Measurements from ENCODE around the gene AQP10. TPM values are rescaled to one million over a fixed set of nuclear protein-coding genes. Genes with fewer than 3 reads are reported as not detected.
"Not testable (repeated sequence)": the region's sequence is repeated elsewhere in the genome, so short reads cannot be mapped to it uniquely, and the experiment has no call there.

Gene AQP10
- total RNA-seq, 2 experiments from 2014 or later = not detected

DNA sequence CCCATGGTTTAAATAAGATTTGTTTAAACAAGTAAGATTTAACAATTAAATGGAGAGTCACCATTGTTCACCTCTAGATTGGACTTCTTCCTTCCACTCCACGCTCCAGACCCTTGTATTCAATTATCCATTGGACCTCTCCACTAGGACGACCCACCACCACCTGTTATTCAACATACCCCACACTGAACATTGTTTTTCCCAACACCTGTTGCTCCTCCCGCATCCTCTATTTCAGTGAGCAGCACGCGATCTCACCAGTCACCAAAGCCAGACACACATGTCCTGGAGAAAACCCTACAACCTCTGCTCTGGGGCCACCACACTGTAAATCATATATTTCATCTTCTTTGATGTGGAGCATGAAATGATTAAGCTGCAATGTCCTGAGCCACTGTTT is 33.1 kb downstream of the AQP10 start:
- Mint-ChIP-seq H3K27me3 (peaks cover 21% of the 10 kb centered on the region), H3K27ac (no peak overlapping the region), H3K36me3 (peaks cover 6% of the 10 kb centered on the region), H3K9me3 (no peaks in the 10 kb centered on the region), H3K4me3 (no peak overlapping the region), H3K4me1 (peaks cover 19% of the 10 kb centered on the region)
- no peak for DNase-seq
- POLR2A ChIA-PET = no interaction called here
- ATAC-seq (ENCODE audit: low read depth) = no peak

DNA sequence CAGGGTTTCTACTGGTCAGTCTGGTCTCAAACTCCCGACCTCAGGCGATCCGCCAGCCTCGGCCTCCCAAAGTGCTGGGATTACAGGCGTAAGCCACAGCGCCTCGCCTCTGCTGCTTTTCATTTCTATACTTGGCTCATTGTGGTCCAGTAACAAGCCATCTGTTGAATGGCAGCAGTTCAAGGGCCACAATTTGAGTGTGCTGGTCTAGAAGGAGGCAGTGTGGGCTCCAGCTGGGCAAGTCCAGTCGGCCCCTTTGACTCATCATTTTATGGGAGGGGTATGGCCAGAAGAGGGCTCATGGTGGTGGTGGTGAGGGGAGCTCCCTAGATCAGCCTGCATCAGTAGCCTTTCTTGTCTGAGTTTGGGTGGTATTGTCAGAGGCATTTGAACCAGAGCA is 37.6 kb downstream of the AQP10 start:
- peaks cover 1% of the 10 kb centered on the region for H3K9me3 Mint-ChIP-seq
- peaks cover 14% of the 10 kb centered on the region for H3K27me3 Mint-ChIP-seq
- DNase-seq = no peak
- ATAC-seq (ENCODE audit: low read depth) = no peak
- peaks cover under 1% of the 10 kb centered on the region for H3K36me3 Mint-ChIP-seq
- peaks cover 6% of the 10 kb centered on the region for H3K4me1 Mint-ChIP-seq
- POLR2A ChIA-PET = no interaction called here
- H3K4me3 Mint-ChIP-seq = no peak overlapping the region
- H3K27ac Mint-ChIP-seq = no peak overlapping the region

DNA sequence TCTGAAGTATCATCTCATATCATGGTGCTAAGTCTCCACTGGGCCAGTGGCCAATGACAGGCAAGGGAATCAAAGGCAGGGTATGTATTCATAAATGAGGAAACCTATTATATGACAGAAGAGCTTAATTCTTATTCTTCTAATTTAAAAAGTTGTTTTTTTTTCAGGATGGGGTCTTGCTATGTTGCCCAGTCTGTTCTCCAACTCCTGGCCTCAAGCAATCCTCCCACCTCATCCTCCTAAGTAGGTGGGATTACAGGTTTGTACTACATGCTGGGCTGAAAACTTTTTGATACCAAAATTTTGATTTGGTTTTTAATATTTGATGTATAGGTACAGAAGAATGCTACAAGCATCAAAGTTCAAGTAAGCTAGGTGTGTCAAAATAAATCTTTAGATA is 39.4 kb downstream of the AQP10 start:
- Mint-ChIP-seq H3K4me3 (no peak overlapping the region), H3K27ac (no peak overlapping the region), H3K4me1 (no peaks in the 10 kb centered on the region), H3K36me3 (no peaks in the 10 kb centered on the region), H3K27me3 (peaks cover 6% of the 10 kb centered on the region), H3K9me3 (peaks cover 1% of the 10 kb centered on the region)
- ATAC-seq (ENCODE audit: low read depth) = no peak
- no peak for DNase-seq
- POLR2A ChIA-PET = no interaction called here

DNA sequence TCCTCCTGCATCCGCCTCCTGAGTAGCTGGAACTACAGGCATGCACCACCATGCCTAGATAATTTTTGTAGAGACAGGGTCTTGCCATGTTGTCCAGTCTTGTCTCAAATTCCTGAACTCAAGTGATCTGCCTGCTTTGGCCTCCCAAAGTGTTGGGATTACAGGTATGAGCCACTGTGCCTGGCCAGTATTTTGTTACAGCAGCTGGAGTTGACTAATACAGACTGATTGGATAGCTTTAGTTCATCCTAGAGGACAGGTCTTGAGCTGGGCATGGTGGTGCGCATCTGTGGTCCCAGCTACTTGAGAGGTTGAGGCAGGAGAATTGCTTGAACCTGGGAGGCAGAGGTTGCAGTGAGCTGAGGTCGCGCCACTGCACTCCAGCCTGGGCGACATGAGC is 40.0 kb downstream of the AQP10 start:
- H3K27me3 Mint-ChIP-seq; H3K36me3 Mint-ChIP-seq; H3K27ac Mint-ChIP-seq; H3K4me3 Mint-ChIP-seq; DNase-seq; H3K9me3 Mint-ChIP-seq; H3K4me1 Mint-ChIP-seq; ATAC-seq (ENCODE audit: low read depth): not testable (repeated sequence)
- POLR2A ChIA-PET = interaction anchor here (0.6 kb wide), 1 partner anchor 304 kb away, joined by 3 read pairs; no protein-coding TSS in a partner anchor

DNA sequence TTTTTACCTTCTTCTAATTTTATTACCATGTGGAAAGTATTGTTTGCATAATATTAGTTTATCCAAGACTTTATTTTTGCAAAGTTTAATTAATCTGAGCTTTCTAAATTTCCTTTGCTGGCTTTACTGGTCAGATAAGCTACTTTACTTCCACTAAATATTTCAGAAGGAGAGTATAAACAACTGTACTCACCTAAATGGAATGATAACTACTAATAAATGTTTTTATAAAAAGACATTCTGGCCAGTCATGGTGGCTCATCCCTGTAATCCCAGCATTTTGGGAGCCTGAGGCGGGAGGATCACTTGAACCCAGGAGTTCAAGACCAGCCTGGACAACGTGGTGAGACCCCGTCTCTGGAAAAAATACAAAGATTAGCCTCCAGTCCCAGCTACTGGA is 40.5 kb downstream of the AQP10 start:
- Mint-ChIP-seq H3K9me3 (peaks cover 1% of the 10 kb centered on the region), H3K4me3 (no peak overlapping the region), H3K27ac (no peak overlapping the region), H3K36me3 (no peaks in the 10 kb centered on the region), H3K4me1 (no peaks in the 10 kb centered on the region), H3K27me3 (peaks cover 6% of the 10 kb centered on the region)
- POLR2A ChIA-PET = interaction anchor here (0.6 kb wide), 1 partner anchor 304 kb away, joined by 3 read pairs; no protein-coding TSS in a partner anchor
- DNase-seq = no peak
- ATAC-seq (ENCODE audit: low read depth) = no peak

DNA sequence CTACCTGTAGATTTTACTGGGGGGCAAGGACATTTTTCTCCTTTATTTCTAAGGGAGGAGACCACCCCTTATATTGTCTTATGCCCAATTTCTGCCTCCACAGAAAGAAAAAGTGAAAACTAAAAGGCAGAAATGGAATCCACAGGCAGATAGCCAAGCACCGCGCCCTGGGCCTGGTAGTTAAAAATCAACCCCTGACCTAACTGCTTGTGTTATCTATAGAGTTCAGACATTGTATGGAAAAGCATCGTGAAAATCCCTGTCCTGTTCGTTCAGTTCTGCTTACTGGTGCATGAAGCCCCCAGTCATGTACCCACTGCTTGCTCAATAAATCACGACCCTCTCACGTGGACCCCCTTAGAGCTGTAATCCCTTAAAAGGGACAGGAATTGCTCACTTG is 50.5 kb downstream of the AQP10 start:
- no peaks in the 10 kb centered on the region for H3K9me3 Mint-ChIP-seq
- H3K27ac Mint-ChIP-seq = no peak overlapping the region
- ATAC-seq (ENCODE audit: low read depth) (no peak), DNase-seq (no peak)
- POLR2A ChIA-PET = no interaction called here
- H3K27me3 Mint-ChIP-seq = no peaks in the 10 kb centered on the region
- no peaks in the 10 kb centered on the region for H3K36me3 Mint-ChIP-seq
- no peak overlapping the region for H3K4me3 Mint-ChIP-seq
- peaks cover 8% of the 10 kb centered on the region for H3K4me1 Mint-ChIP-seq

DNA sequence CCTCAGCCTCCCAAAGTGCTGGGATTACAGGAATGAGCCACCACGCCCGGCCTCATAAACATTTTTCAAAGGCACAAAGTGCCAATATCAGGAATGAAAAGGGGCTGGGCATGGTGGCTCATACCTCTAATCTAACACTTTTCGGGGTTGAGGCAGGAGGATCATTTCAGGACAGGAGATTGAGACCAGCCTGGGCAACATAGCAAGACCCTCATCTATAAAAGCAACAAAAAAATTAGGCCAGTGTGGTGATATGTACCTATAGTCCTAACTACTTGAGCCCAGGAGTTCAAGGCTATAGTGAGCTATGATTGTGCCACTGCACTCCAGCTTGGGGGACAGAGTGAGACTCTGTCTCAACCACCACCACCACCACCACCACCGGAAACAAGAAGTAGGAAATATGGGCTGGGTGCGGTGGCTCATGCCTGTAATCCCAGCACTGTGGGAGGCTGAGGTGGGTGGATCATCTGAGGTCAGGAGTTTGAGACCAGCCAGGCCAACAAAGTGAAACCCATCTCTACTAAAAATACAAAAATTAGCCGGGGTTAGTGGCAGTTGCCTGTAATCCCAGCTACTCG is 53.0 kb downstream of the AQP10 start:
- H3K9me3 Mint-ChIP-seq; ATAC-seq (ENCODE audit: low read depth); H3K27me3 Mint-ChIP-seq; H3K4me1 Mint-ChIP-seq; H3K4me3 Mint-ChIP-seq; H3K36me3 Mint-ChIP-seq; DNase-seq; POLR2A ChIA-PET; H3K27ac Mint-ChIP-seq: not testable (repeated sequence)

Other genes starting within 250 kb of the AQP10 start
- under 1 TPM; 0.11 to 0.17 TPM for gene NUP210L, start 166.0 kb upstream of the AQP10 start, total RNA-seq
- gene TPM3, start 129.0 kb upstream of the AQP10 start, total RNA-seq = 100 to 1,000 TPM; 654 to 664 TPM
- not detected for gene CFAP141, start 114.8 kb upstream of the AQP10 start, total RNA-seq
- 100 to 1,000 TPM; 192 to 195 TPM for gene UBAP2L, start 100.1 kb upstream of the AQP10 start, total RNA-seq
- 100 to 1,000 TPM in 1 of 2 experiments, 10 to 100 TPM in 1; 99.7 to 102 TPM for gene HAX1, start 48.5 kb upstream of the AQP10 start, total RNA-seq
- 10 to 100 TPM; 91.2 to 95.4 TPM for gene ATP8B2, start 4.4 kb downstream of the AQP10 start, total RNA-seq
- 1 to 10 TPM; 4.6 to 6.3 TPM for gene IL6R, start 84.2 kb downstream of the AQP10 start, total RNA-seq
- not detected for gene TDRD10, start 181.1 kb downstream of the AQP10 start, total RNA-seq
- gene SHE, start 181.3 kb downstream of the AQP10 start, total RNA-seq = not detected
- gene UBE2Q1, start 237.6 kb downstream of the AQP10 start, total RNA-seq = 100 to 1,000 TPM; 106 to 107 TPM
- not detected for gene CHRNB2, start 246.7 kb downstream of the AQP10 start, total RNA-seq

Data from activated naive CD8-positive, alpha-beta T cell treated with anti-CD3 and anti-CD28 coated beads, Interleukin-2, amount 10 ng/mL, durations not matched to agents 7 days and 5 days (primary cell).